H7 (cell line): ENCODE measurements around the gene HECTD4. TPM values are rescaled to one million over a fixed set of nuclear protein-coding genes. Genes with fewer than 3 reads are reported as not detected.

Source experiments
- DNase-seq: peaks from one replicate; pipeline ENCODE4 v3.0.0; 2012
- H3K27me3 ChIP-seq: 2 replicates; pipeline ENCODE4 v1.6.0; 2011; ENCODE audit warnings: mild to moderate bottlenecking, low read length; ENCODE audit not compliant: control insufficient read depth, insufficient read depth
- H3K36me3 ChIP-seq: replicated peaks from 2 replicates; pipeline ENCODE4 v1.5.1; 2011; ENCODE audit warnings: low read length; ENCODE audit not compliant: control insufficient read depth, insufficient read depth
- H3K4me3 ChIP-seq: 2 replicates; pipeline ENCODE4 v1.5.1; 2011; ENCODE audit warnings: low read depth, mild to moderate bottlenecking, control low read depth, low read length, moderate library complexity; ENCODE audit not compliant: insufficient read depth
- total RNA-seq: library from RNA; depleted of rRNA; stranded (reverse); fragments of >200 nt; shearing (Covaris generic); gene quantifications from 2 replicates; pipeline ENCODE4 v1.2.3, GENCODE V29; 2014

The HECTD4 gene
- total RNA-seq, 1 experiment from 2014 or later = 7.1 TPM

GRCh38 chr12:112140728-112141127 is 241.5 kb downstream of the HECTD4 start:
- no peak for DNase-seq
- H3K4me3 ChIP-seq = no peak overlapping the region
- no peaks in the 10 kb centered on the region for H3K27me3 ChIP-seq
- H3K36me3 ChIP-seq = peaks cover 14% of the 10 kb centered on the region

- no peaks in the 10 kb centered on the region for H3K27me3 ChIP-seq
Measured at GRCh38 chr12:112134731-112135130, 247.5 kb downstream of the HECTD4 start.

DNA sequence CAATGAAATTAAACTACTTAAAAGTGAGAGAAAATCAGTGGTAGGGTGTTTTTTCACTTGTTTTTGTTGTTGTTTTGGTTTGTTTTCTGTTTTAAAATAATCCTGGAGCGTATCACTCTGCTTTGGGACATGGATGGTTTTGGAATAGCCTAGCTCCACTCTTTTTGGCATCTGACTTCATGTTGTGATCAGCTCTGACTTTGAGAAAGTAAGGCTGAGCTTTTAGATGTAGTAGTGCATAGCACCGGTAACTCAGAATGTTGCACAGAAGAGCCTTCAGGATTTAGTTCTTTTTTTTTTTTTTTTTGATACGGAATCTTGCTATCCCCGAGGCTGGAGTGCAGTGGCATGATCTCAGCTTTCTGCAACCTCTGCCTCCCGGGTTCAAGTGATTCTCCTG is 248.8 kb downstream of the HECTD4 start:
- H3K4me3 ChIP-seq = no peak overlapping the region
- H3K27me3 ChIP-seq = no peaks in the 10 kb centered on the region
- no peak for DNase-seq
- H3K36me3 ChIP-seq = peaks cover 3% of the 10 kb centered on the region

More at GRCh38 chr12:112134731-112135130, 247.5 kb downstream of the HECTD4 start:
- H3K36me3 ChIP-seq = peaks cover 3% of the 10 kb centered on the region
- H3K4me3 ChIP-seq = no peak overlapping the region
- no peak for DNase-seq

- no peak for DNase-seq
- Histone ChIP-seq H3K4me3 (no peak overlapping the region), H3K27me3 (no peaks in the 10 kb centered on the region), H3K36me3 (peaks cover 3% of the 10 kb centered on the region)
Measured at GRCh38 chr12:112131686-112132085, 250.5 kb downstream of the HECTD4 start.

GRCh38 chr12:112130441-112130998 is 251.7 kb downstream of the HECTD4 start:
- H3K27me3 ChIP-seq = no peaks in the 10 kb centered on the region; the same call in 1 of the 2 replicates
- peaks cover 3% of the 10 kb centered on the region for H3K36me3 ChIP-seq
- DNase-seq = no peak
- H3K4me3 ChIP-seq = no peak overlapping the region

DNA sequence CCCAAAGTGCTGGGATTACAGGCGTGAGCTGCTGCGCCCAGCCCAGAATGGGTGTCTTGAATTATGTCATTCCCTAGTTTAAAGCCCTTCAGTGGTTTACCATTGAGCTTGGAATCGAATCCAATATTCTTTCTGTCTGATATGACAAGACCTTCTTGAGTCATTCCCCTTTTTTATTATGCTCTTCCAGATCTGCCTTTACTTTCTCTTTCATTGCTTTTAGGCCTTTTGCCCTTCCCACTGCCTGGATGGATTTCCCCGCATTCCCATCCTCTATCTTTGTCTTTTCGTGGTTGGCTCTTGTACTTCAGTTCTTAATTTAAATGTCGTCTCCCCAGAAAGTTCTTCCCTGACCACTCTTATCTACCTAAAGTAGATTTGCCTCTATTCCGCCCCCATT is 255.3 kb downstream of the HECTD4 start:
- no peak for DNase-seq

DNA sequence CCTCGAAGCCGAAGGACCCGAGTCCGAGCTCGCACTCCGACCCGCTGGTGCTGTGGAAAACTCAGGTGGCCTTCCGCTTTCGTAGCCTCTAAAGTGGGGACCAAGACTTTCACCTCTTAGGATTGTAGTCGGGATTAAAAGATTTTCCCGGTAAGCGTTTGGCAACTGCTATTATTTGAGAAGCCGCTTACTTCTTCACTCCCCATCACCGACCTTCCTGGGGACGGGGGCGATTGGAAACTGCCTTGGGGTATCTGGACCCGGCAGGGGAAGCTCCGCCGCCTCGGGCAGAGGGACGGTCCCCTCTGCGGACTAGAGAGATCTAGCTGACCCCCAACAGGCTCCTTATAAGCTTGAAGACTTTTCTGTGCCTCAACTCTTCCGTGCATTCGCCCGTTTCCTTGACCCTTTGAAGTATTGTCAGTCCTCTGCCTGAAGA is 256.2 kb downstream of the HECTD4 start:
- Histone ChIP-seq H3K36me3 (no peaks in the 10 kb centered on the region), H3K4me3 (peak overlapping the region; percentile 82), H3K27me3 (no peaks in the 10 kb centered on the region; the same call in 1 of the 2 replicates)
- DNase-seq = peak; percentile 54

More for the DNA sequence above, 255.3 kb downstream of the HECTD4 start:
- Histone ChIP-seq H3K27me3 (no peaks in the 10 kb centered on the region; the same call in 1 of the 2 replicates), H3K36me3 (no peaks in the 10 kb centered on the region), H3K4me3 (no peak overlapping the region)

DNA sequence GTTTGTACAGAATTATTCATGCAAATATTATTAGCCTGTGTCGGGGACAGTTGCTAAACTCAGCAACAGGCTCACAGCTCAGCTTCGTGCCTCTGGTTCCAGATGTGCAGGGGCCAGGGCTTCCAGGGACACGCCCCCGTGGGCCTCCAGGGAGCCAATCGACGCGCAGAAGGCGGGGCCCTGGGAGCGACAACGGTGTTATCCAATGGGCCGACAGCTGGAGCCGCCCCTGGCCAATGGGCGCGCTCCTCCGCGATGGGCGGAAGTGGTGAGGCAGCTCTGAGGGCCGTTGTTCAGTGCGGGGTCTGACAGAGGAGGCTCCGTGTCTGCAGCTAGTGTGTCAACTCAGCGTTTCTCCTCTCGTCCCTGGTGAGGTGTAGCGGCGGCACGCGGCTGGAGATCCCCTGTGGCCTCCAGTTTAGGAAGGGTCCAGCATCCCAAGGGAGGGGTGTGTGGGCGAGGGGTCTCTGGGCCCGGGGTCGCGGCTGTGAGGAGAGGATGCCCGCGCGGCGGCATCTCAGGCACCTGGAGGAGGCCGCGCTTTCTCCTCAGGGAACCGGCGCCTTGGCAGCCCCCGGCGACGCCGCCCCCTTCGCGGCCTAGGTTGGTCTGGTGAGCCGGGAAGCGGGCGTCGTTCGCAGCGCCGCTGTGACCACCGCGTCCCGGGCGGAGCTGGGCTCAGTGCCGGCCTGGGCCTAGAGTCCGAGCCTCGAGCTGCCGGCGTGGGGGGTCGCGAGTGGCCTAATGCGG is 256.8 kb downstream of the HECTD4 start, which contains the start of gene TRAFD1:
Gene TRAFD1, plus strand, starts transcription at position 311 of the 750 bp plus-strand sequence. CDS start 4,963 bp downstream, outside the sequence.
- Histone ChIP-seq H3K36me3 (no peaks in the 10 kb centered on the region), H3K4me3 (peak within 1 kb of the TSS; percentile 82), H3K27me3 (no peaks in the 10 kb centered on the region; the same call in 1 of the 2 replicates)
- peak; percentile 99 for DNase-seq

- no peak overlapping the region for H3K4me3 ChIP-seq
- DNase-seq = no peak
- no peaks in the 10 kb centered on the region for H3K36me3 ChIP-seq
- no peaks in the 10 kb centered on the region; the same call in 1 of the 2 replicates for H3K27me3 ChIP-seq
Measured at GRCh38 chr12:112124918-112125249, 257.3 kb downstream of the HECTD4 start.

- no peak overlapping the region for H3K4me3 ChIP-seq
- DNase-seq = no peak
- no peaks in the 10 kb centered on the region for H3K36me3 ChIP-seq
Measured at GRCh38 chr12:112122823-112123690, 259.2 kb downstream of the HECTD4 start.

DNA sequence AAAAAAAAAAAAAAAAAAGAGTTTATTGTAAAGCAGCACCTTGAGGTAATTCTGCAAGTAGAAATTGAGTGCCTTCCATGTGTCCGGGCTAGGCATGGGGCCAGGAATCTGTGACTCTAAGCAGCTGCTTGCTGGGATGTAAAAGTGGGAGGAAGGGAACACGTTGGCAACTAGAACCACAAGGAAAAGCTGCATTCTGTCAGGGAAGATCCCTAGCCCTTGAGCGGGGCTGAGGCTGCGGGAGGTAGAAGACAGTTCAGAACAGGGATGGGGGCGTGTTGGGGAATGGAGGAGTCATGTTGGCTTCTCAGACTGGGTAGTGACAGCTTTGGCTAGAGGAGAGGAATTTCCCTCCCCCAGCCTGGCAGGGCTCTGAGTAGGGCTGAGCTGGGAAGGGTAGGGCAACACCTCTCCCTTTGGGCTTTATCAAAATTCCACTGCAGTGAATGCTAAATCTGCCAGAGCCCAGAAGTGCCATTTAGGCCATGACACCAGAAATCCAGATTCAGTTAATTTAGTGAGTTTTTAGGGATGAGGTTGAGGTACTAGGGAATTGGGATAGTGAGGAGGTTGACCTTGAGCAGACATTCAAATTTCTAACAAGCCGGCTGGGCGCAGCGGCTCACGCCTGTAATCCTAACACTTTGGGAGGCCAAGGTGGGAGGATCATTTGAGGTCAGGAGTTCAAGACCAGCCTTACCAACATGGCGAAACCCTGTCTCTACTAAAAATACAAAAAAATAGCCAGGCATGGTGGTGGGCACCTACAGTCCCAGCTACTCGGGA is 260.3 kb downstream of the HECTD4 start:
- peak; percentile 49 for DNase-seq
- no peak overlapping the region for H3K4me3 ChIP-seq
- H3K36me3 ChIP-seq = no peaks in the 10 kb centered on the region
- H3K27me3 ChIP-seq = no peaks in the 10 kb centered on the region; the same call in 1 of the 2 replicates

More at GRCh38 chr12:112122823-112123690, 259.2 kb downstream of the HECTD4 start:
- no peaks in the 10 kb centered on the region; the same call in 1 of the 2 replicates for H3K27me3 ChIP-seq

- DNase-seq = no peak
- H3K27me3 ChIP-seq = no peaks in the 10 kb centered on the region
- no peaks in the 10 kb centered on the region for H3K36me3 ChIP-seq
- no peak overlapping the region for H3K4me3 ChIP-seq
Measured at GRCh38 chr12:112117685-112118084, 264.5 kb downstream of the HECTD4 start.

- H3K4me3 ChIP-seq = no peak overlapping the region
Measured at GRCh38 chr12:112116232-112117060, 265.8 kb downstream of the HECTD4 start.

More at GRCh38 chr12:112116232-112117060, 265.8 kb downstream of the HECTD4 start:
- DNase-seq = peak; percentile 85
- Histone ChIP-seq H3K36me3 (no peaks in the 10 kb centered on the region), H3K27me3 (no peaks in the 10 kb centered on the region)
